SHP77 (cell line): Measurements from ENCODE around the gene MFAP2.

ENCODE experiments used
- DNase-seq, 2 experiments: peaks; one replicate each; lab custom pipeline; 2025; lab: John Stamatoyannopoulos, UW

MFAP2 gene

DNA sequence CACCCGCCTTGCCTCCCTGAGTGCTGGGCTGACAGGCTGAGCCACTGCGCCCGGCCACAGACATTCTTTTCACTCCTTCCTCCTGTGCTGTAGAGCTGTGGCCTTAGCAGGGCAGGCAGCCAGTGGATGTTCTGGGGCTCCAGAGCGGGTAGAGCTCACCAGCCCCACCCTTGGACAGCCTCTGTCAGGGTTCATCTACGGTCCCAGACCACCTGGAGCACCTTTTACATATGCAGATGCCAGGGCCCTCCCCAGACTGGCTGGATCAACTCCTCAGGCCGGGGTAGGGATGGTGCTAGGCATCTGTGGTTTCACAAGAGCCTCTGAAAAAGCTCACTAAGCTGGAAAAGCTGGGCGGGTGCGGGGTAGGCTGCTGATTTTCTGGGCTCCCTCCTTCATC, 26.7 kb upstream of the MFAP2 start:
- no peak for DNase-seq

DNA sequence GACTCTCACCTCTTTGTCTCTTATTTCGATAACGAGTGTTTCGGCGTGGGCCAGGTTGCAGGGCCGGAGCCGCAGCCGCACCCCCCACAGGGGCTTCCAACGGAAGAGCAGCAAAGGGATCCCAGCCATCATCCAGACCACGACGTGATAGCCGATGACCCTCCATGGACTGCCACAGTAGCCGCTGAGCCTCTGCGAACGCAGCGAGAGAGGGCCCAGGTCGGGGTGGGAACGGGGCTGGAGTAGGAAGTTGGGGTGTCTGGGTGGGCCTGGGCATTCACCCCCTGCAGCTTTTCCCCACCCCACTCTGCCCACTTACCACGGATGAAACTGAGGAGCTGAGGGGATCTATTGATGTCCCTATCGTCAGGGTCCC, 24.9 kb upstream of the MFAP2 start:
- DNase-seq: no peak

DNA sequence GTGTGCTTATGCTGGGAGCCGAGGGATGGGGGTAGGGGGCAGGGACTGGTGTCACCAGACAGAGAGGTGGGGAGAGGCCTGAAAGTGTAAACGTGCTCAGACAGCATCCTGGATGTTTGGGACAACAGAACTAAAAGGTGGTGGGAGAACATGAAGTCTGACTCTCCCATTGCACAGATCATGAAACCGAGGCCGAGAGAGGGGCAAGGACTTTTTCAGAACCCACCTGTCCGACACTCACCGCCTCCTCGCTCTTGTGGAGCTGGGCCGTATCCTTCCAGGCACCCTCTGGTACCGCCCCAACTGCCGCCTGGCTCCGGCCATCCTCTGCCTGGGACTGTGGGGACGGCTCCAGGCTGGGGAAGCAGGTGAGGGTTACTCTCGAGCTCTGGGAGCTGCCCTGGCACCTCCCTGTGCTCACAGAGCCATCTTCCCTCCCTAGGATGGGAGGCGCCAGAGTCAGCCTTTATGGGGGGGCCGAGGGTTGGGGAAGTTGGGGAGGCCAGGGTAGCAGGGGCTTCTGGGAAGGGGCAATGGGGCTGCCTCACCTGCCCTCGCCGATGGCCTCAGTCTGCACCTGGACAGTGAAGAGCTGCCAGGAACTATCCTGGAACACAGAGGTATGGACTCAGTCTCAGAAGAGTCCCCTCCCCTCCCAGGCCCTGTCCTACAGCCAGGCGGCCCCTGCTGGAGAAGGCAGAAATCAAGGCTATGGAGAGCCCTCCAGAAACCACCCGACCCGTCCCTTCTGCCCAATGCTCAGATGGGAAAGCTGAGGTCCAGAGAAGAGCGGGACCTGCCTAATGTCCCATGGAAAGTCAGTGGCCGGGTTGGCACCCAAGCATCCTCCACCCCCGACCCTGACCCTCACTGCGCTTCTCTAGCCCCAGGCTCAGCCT, 24.3 kb upstream of the MFAP2 start:
- no peak for DNase-seq

DNA sequence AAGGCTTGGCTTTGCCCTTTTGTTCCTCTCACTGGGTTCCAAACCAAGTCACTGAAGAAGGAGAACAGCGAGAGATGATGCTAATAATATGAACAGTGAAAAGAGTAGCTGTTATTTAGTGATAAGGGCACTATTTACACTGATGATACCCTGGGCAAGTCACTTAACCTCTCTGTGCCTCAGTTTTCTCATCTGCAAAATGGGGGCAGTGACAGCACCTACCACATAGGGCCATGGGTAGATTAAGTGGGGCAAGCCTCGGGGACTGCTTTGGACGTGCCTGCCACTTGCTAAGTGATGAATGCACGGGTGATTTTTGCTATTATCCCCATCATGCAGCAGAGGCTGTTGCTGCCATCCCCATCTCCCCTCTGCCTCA, 22.1 kb upstream of the MFAP2 start:
- no peak for DNase-seq

DNA sequence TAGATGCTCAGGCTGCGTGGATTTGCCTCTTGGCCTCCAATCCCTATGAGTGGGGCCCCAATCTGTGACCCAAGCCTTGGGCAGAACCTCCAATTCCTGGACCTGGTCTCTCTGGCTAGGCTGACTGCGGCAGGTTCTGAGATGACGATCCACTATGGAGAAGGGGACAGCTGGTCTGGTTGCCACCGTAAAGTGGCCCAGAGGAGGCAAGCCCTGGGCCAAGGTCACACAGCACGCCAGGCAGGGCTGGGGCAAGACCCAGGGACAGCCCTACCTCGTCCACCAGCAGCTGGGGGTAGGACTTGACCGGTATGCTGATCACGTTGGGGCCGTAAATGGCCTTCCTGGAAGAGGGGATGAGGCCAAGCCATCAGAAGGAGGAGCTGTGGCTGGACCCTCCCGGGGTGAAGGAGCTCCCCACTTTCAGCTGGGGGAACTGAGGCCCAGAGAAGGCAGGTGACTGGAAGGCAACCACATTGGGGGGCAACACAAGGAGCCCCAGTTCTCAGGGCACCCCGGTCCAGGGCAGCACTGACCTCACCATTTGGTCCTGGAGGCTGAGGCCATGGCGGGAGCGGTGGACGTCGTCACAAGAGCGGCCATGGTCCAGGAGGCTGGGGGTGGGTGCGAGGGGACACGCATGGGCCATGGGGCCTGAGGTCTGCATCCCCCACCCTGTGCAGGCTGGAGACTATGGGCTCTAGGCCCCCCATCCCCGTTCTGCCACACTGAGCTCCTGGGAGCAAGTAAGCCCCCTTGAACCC, 21.5 kb upstream of the MFAP2 start:
- no peak for DNase-seq

DNA sequence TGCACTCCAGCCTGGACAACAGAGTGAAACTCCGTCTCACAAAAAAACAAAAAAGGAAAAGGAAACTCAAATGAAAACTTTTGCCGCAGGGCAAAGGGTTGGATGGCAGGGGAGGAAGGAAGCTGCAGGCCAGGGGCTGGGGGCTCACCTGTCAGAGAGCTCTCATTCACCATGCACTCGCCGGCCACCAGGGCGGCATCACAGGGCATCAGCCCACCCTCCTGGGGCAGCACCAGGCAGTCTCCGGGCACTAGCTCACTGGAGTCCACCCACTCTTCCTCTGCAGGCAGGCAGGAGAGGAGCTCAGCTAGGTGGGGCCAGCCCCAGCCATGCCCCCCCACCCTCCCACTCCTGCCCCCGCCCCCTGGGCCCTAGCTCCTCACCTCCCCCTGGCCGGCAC, 19.4 kb upstream of the MFAP2 start:
- no peak for DNase-seq

DNA sequence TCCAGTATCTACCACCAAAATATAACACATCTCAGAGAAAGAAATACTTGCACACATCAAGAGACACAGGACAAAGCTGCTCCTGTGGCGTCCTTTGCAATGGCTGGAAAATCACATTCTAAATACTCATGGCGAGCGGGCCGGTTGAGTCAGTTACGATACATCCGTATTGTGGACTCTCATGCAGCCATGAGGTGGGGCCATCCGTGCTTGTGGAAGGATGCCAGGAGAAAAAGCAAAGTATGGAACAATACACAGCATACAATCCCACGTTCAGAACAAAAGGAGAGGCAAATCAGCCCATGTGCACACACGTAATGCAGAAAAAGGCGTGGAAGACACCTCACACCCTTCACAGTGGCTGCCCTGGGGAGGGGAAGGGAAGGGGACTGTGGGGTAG, 18.2 kb upstream of the MFAP2 start:
- DNase-seq: no peak

DNA sequence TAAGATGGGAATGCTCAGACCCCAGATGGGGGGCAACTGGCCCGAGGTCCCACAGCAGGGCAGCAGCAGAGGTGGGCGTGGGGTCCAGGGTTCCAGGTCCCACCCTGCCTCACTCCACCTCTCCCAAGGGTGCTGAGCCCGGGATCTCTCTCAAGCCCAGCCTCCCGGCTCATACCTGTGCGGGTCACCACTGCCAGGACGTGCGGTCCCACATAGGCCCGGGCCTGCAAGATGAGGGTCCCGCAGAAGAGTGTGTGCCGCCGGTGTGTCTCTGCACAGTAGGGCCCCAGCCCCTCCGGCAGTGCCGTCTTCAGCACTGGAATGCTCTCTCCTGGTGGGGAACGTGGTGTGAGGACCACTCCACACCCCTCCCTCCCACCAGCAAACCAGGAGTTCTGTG, 16.4 kb upstream of the MFAP2 start:
- no peak for DNase-seq

DNA sequence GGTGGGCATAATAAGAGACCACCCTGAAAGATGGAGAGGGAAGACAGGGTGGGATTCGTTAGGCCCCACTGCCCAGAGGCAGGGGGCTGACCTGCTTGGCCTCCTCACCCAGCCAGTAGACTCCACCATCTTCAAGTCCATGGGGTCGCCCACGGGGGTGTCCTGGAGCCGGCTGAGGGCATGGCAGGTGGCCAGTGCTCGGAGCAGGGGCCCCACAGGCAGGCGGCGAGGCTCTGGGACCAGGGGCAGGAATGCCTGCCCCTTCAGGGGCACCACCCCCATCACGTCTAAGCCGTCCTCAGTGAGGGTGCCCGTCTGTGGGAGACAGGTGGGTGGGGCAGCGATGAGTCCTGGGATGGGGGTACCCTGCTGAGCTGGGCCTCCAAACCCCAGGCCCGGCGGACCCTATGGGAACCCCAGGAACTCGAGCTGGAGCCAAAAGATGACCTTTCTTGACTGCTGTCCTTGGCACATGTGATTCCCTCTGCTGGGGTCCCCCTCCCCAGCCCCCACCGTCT, 13.2 kb upstream of the MFAP2 start:
- DNase-seq: no peak

DNA sequence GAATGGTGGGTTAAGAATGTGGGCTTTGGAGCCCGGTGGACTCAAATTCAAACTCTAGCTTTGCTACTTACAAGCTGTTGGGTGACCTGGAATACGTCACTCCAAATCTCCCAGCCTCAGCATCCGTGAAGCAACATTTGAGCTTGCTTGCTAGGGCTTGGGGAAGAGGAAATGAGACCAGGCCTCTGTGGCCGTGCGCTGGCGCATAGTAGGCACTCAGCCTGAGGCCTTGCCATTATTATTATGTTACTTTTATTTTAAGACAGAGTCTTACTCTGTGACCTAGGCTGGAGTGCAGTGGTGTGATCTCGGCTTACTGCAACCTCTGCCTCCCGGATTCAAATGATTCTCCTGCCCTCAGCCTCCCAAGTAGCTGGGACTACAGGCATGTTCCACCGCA, 12.3 kb upstream of the MFAP2 start:
- no peak for DNase-seq

DNA sequence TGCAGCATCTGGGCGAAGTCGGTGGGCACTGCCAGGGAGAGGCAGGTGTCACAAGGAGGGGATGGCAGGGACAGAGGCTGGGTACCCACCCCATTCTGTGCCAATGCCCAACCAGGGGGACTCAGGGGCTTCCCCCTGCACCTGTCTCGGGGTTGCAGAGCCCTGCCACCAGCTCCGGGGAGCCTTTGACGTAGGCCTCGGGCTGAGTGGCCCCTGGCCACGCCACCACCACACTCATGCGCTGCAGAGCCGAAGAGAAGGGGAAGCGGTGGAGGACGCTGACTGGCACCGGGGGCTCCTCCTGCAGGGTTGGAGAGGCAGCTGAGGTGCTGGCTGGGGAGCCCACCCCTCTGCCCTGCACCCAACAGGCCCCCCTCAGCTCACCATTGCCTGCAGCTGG, 11.7 kb upstream of the MFAP2 start:
- DNase-seq: no peak

DNA sequence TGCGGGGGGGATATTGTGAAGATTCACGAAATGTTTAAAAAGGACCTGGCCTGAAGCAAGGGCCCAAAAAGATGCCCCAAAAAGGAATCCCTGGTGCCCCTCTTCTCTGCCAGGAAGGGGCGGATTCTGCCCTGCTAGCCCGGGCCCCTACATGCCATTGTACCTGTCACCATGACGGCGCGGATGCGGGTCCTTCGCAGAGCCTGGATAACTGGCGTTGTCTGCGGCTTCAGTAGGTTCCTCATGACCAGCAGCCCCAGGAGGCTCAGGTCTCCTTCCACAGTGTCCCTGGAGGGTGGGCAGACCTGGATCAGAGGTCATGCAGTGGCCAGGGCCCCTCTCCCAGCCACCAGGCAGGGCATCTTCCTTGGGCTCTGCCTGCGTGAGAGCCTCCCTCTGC, 11.2 kb upstream of the MFAP2 start:
- no peak for DNase-seq

DNA sequence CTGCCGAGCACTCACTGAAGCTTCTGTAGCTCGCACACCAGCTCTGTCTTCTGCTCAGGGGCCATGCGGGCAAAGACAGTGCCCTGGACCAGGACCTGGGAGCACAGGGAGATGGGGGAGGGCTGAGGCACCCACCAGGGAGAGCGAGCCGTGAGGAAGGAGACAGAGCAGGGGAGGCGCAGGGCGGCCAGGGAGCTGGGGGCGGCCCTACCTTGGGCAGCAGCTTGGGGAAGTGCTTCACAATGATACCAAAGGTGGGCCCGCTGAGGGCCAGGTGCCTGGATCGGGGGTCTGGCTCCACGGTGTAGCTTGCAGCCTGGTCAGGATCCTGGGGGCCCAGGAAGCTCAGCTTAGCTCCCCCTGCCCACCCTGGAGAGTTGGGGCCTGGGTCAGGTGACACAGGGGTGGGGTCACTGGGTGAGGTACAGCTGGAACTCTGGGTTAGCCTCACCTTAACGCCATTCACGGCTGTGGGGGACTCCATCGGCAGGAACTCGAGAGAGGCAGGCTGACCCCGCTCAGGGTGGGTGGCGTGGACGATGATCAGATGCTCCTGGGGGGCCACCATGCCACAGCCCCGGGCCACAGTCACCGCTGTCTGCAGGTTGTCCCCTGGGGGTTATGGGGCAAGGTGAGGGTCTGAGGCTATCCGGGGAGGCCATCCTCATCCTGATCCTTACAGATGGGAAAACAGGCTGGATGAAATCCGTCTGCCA, 9.4 kb upstream of the MFAP2 start:
- DNase-seq: no peak

DNA sequence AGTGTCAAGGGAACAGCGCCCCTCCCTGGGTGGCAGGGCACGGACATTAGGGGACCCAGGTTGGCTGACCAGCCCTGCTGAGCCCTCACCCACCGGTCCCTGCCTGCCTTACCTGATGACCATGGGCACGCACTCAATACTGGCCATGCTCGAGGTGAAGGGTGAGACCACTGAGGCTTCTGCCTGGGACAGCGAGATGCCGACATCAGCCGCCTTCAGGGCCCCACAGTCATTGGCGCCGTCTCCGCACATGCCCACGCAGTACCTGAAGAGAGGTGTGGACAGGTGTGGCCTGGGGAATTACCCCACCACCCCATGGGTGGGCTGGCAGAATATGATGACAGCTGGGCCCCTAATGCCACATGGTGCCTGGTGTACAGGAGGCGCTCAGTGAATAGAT, 7.8 kb upstream of the MFAP2 start:
- no peak for DNase-seq

DNA sequence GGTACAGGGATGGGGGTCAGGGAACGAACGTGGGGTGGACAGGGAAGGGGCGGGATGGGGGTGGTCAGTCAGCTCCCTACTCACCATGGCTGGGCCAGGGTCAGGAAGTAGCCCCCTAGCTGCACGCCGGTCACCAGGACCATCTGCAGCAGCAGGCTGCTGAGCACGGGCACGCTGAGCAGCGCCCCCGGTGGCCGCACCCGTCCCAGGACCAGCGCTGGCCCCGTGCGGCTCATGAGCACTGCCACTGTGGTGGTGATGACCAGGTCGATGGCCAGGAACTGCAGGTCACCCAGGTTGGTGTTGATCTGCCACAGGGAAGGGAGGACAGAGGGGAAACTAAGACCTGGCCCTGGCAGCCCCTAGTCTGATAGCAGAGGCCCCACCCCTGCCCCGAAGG, 6.5 kb upstream of the MFAP2 start:
- no peak for DNase-seq

DNA sequence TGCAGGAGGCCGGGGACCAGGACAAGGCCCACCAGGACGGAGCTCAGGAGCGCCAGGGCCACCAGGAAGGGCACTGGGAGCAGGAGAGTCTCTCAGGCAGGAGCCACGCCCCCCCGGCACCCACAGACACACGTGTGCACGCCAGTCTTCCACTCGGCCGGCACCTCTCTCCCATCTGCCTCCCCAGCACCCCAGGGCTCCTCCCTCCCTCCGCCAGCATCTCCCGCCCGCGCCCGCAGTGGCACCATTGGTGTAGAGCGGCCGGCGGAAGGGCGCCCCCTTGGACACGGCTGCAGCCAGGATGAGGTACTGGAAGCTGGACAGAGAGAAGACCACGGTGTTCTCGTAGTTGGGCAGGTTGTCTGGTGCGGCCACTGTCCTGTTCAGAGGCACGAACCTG, 6.1 kb upstream of the MFAP2 start:
- no peak for DNase-seq

DNA sequence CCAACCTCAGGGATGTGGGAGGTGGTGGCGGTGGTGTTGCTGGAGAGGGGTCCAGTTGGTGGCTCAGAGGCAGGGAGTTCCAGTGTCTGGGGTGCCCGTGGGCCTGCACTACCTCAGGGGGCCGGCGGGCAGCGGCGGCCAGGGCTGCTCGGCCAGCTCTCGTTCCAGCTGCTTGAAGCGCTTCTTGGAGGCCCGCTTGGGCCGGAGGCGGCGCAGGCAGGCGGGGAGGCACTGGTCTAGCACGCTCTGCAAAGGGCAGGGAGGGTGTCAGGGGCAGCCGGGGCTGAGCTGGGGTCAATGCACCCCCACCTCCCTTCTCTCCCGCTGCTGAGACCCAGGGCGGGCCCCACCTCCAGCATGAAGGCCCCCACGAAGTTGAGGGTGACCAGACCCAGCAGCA, 5.7 kb upstream of the MFAP2 start:
- DNase-seq: no peak

DNA sequence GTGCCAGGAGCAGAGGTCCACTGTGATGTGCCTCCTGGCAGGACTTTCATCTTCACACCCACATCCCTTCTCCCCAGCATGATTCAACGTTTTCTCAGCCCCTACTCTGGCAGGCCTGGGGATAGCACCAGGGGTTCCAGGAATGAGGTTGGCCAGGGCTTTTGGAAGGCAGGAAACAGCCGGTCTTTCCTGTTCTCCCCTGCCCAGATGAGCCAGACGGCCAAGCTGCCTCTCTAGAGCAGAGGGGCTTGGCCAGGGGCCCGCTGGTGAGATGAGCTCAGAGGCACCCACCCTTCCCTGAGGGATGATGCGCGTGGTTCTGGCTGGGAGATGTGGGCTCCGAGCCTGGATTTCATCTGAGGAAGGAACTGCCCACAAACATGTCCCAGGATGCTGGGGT, 4.3 kb upstream of the MFAP2 start:
- DNase-seq: no peak

DNA sequence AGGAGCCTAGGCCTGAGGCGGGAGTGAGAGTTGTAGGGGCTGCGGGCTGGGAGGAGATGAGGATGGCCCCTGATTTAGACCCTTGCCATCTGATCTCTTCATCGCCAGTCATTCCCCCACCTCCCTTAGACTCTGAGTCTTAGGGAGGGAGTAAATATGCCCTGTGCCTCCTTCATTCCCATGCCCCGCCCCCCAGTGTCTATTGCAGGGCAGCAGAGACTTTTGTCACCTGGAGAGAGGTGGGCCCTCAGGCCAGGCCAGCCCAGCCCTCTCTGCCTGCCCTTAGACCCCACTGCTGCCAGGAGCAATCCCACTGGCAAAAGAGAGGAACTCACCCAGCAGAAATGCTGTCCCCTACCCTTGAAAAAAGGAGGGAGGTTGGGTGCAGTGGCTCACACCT, 3.2 kb upstream of the MFAP2 start:
- DNase-seq: no peak

DNA sequence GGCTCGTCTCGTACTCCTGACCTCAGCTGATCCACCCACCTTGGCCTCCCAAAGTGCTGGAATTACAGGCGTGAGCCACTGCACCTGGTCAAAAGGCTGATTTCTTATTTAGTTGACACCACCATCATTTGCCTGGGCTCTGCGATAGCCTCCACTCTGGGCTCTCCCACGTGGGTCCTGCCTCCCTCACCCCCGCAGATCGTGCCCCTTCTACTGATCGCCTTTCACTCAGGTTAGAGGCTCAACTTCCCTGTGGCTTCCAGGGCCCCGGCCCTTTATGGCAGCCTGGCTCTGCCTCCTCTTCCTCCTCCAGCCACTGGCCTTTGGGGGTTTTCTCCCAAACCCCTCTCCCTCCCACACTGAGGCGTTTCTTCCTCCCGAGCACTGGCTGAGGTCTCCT, 2.5 kb upstream of the MFAP2 start:
- no peak for DNase-seq

DNA sequence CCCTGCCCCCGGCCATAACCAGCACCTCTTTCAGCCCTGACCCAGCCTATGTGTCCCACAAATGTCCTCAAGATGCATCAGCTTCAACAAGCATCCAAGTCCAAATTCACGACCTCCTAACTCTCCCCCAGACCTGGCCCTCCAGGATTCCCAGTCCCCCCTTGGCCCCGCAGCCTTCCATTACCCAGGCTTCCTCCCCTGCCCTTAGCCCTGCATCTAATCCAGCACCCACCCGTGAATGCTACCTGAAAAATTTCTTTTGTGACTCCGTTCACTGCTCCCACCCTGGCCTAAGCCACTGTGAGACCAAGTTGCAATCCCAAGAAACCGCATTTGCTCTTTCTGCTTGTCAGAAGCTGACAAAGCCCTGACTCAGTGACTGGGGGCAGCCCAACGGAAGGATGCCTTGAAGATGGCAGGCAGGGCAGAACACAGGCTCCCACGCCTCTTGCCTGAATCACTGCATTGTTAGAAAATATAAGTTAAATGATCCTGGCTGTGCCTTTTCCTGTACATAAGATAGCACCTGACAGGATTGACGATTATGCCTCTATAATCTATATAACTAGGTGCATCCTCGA, 939 bp upstream of the MFAP2 start:
- no peak for DNase-seq
